Motor neuron (in vitro differentiated cells): ENCODE results near the gene PPARGC1A. TPM values are rescaled to one million over a fixed set of nuclear protein-coding genes. Genes with fewer than 3 reads are reported as not detected.
A peak's percentile ranks its signal among the peaks of the same experiment; 100 is the strongest.

Experiments used
- ATAC-seq, 8 experiments: fragments of 200-7000 bp; cut with Tn5 transposase; replicated peaks in 6 of 8; 2 replicates each; pipeline ENCODE4 v1.8.0; 2021; ENCODE audit warnings: mild to moderate bottlenecking in 8 of 8, moderate library complexity in 8 of 8
- H3K27ac ChIP-seq, 2 donors: fragments of 250-450 bp; sonication (Bioruptor Pico); 2 replicates each; pipeline ENCODE4 v1.9.0; 2021; ENCODE audit warnings: antibody characterized with exemption in 2 of 2, mild to moderate bottlenecking in 2 of 2, moderate library complexity in 1 of 2
- H3K4me1 ChIP-seq, 2 donors: fragments of 250-450 bp; sonication (Bioruptor Pico); replicated peaks in 1 of 2; 2 replicates each; pipeline ENCODE4 v1.6.1; 2021; ENCODE audit warnings: antibody characterized with exemption in 2 of 2, mild to moderate bottlenecking in 2 of 2, moderate library complexity in 1 of 2
- H3K4me3 ChIP-seq, 5 donors: fragments of 250-450 bp; sonication (Bioruptor Pico); 2 replicates each; pipeline ENCODE4 v1.9.0; 2021; ENCODE audit warnings: antibody characterized with exemption in 5 of 5, mild to moderate bottlenecking in 5 of 5, moderate library complexity in 4 of 5
- WGBS, 10 experiments: fragments of 450-650 bp; shearing (Covaris generic); methylation state at CpG; one replicate each; pipeline ENCODE4 v1.0.0; 2022; 5-methylcytosine and 5-hydroxymethylcytosine counted together
- in situ Hi-C, 9 experiments: fragments of 400-800 bp; cut with MboI; loops; one replicate each; pipeline ENCODE4 v1.15.0; 2021; ENCODE audit warnings: low sequenced_read_pairs in 9 of 9, low pct_unique_long_range_greater_than_20kb in 2 of 9; ENCODE audit not compliant: unreplicated experiment in 9 of 9
- total RNA-seq, 8 experiments: library from RNA; unstranded; fragments of 300-600 nt; gene quantifications; 2 replicates each; pipeline versions ENCODE4 v1.2.3 to v1.2.4, GENCODE V29; 2022

PPARGC1A gene
- total RNA-seq, 8 experiments from 2014 or later: 2.4 to 138 (median 8.7) TPM

DNA sequence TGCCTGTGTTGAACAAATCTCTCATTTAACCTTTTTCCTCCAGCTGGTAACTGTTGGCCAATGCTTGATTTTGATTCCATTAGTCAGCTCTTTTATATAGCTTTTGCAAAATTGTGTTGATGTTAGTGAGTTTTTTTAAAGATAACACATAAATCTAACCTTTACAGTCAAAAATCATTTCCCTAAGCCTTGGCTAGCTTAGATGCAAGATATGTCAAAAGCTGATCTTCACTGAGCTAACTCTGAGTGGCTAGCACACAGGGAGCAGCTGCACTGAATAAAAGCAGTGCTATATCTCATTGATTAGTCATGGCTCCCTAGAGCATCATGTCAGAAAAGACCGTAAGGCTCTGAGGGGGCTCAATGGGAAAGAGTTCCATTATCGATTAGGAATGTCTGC lies 78.7 kb downstream of the PPARGC1A start:
- Histone ChIP-seq H3K4me1 (peaks cover 9 to 17% of the 10 kb centered on the region in 2 donors), H3K27ac (no peak overlapping the region), H3K4me3 (no peak overlapping the region)
- in situ Hi-C loops: no loop called here
- ATAC-seq: peak in 5 of 8 experiments; percentile 35 to 71 (median 50)
- 23 to 100% (median 80%) methylated on average over 1 to 2 of the region's 2 CpGs; no CpG with 5 or more reads in 5 of the 10 experiments for WGBS, 10 experiments

GRCh38 chr4:23805450-23805851 lies 84.4 kb downstream of the PPARGC1A start:
- no peak overlapping the region for H3K27ac ChIP-seq
- no peak for ATAC-seq
- WGBS, 10 experiments: 27 to 100% (median 96%) methylated on average over 1 to 5 of the region's 5 CpGs; no CpG with 5 or more reads in 1 of the 10 experiments
- H3K4me1 ChIP-seq: no peaks in the 10 kb centered on the region
- H3K4me3 ChIP-seq: no peak overlapping the region
- in situ Hi-C loops: no loop called here

DNA sequence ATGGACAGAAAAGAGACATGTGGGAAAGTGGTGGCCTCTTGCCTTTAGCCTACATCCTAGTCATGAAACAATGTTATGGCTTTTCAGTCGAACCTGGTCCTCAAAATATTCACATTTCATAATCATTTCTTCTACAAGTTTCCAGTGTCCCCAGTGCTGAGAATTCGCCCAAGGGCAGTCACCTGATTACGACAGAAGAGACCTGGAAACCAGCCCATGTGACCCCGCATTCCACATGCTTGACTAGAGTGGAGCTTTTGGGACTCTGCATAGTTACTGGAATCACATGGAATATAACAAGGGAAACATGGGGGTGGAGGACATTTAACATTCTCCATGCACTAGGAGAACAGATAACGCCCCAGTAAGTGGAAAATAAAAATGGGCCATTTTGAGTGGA lies 100.1 kb downstream of the PPARGC1A start:
- Histone ChIP-seq H3K4me3 (no peak overlapping the region), H3K27ac (no peak overlapping the region), H3K4me1 (peaks cover 8 to 22% of the 10 kb centered on the region in 2 donors)
- in situ Hi-C loops: no loop called here
- ATAC-seq: peak in 3 of 8 experiments; percentile 59 to 95 (median 95)
- 8 to 100% (median 68%) methylated on average over 1 to 5 of the region's 5 CpGs; no CpG with 5 or more reads in 2 of the 10 experiments for WGBS, 10 experiments

DNA sequence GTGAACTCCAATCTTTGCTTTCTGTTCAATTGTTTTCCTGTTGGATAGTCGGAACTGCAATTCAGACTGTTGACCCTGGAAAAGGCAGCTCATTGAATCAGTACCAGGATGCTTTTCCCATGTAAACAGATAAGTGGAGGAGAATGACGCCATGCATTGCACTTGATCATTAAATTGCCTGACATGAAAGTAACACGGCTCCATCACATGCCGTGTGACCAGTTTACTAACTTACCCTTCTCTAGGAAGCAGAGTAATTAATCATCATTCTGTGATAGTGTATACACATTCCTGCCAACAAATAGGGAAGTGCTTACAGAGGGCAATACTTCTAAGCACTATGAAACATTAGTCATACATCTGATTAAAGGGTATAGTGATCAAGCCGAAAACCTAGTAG lies 101.4 kb downstream of the PPARGC1A start:
- in situ Hi-C loops: no loop called here

GRCh38 chr4:23788027-23788426 lies 101.8 kb downstream of the PPARGC1A start:
- in situ Hi-C loops: no loop called here
- Histone ChIP-seq H3K27ac (no peak overlapping the region), H3K4me1 (peaks cover 8 to 22% of the 10 kb centered on the region in 2 donors), H3K4me3 (no peak overlapping the region)
- ATAC-seq: no peak
- 0 to 100% (median 94%) methylated on average over 1 to 3 of the region's 3 CpGs; no CpG with 5 or more reads in 3 of the 10 experiments for WGBS, 10 experiments

More for the DNA sequence above, 101.4 kb downstream of the PPARGC1A start:
- Histone ChIP-seq H3K4me3 (no peak overlapping the region), H3K4me1 (peaks cover 8 to 22% of the 10 kb centered on the region in 2 donors), H3K27ac (no peak overlapping the region)
- peak in 4 of 8 experiments; percentile 37 to 52 (median 42) for ATAC-seq
- whole genome bisulfite sequencing, 10 experiments: 51 to 100% (median 82%) methylated on average over 1 to 5 of the region's 5 CpGs; no CpG with 5 or more reads in 2 of the 10 experiments

DNA sequence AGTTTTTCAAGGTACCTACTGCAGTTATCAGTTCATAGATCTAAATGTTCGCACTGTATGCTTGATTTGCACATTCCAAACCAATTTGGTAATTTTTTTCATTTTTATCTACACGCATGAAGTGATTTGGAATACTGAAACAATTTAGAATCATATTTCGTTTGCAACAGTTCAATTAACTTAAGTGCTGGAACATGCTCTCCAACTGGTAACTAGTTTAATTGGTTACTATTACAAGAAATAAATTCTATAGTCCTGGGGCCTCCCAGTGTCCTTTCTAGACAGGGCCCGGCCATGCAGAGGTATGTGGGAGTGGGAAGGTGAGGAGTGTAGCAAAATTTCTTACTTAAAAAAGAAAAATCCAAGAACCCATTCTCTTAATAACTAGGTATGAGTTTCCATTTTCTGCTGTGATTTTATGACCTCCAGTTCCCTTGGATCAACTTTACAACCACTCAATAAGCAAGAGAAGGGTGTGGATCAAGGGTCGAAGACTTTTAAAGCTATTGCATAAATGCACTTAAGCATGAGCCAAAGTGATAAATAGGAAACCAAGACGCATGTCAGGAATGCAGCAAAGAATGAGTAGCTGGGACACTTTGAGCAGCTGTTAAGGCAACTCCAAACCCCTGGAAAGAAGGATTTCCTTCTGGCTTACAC lies 106.9 kb downstream of the PPARGC1A start:
- peak in 2 of 8 experiments; percentile 29 for ATAC-seq
- no peak overlapping the region for H3K27ac ChIP-seq
- in situ Hi-C loops: no loop called here
- no peaks in the 10 kb centered on the region for H3K4me1 ChIP-seq
- H3K4me3 ChIP-seq: no peak overlapping the region
- WGBS, 10 experiments: 3 to 91% (median 66%) methylated on average over 2 to 6 of the region's 6 CpGs

DNA sequence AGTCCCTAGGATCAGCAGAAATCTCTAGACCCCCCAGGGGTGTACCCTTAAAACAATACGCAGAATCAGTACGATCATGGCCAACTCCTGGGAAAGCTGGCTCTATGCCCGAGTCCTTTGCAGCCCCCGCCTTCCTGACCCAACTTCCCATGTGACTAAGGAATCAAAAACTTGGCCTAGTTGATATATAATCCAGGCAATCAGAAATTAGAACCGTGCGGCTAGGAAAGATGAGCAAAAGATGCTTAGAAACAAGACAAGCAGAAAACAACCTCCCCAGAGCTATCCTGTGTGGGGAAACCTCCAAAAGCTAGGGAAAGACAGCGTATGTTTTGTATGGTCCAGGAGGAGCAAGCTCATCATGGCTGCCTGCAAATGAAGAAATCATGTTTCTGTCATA lies 110.0 kb downstream of the PPARGC1A start:
- Histone ChIP-seq H3K27ac (no peak overlapping the region), H3K4me1 (peaks cover 5 to 7% of the 10 kb centered on the region in 2 donors), H3K4me3 (no peak overlapping the region)
- ATAC-seq: no peak
- 25 to 100% (median 87%) methylated on average over 1 to 7 of the region's 7 CpGs; no CpG with 5 or more reads in 2 of the 10 experiments for WGBS, 10 experiments
- in situ Hi-C loops: no loop called here

DNA sequence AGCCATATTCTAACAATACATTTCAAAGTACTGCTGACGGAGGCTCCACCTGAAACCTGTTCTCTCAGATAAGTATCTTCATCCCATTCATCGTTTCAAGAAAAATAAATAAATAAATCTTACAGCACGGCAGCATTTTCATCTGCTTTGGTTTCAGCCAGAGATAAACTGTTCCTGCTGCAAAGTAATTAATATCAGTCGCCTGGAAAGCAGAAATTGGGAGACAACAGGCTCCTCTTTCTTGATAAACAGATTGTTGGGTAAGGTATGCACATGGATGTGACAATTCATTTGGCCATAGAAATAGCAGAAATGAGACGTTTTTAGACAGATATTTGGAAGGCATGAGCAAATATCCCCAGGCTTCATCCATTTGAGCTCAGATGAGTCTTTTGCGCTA lies 110.4 kb downstream of the PPARGC1A start:
- Histone ChIP-seq H3K27ac (no peak overlapping the region), H3K4me3 (no peak overlapping the region), H3K4me1 (peaks cover 7 to 9% of the 10 kb centered on the region in 2 donors)
- ATAC-seq: no peak
- in situ Hi-C loops: no loop called here
- 19 to 95% (median 79%) methylated on average over 3 to 6 of the region's 6 CpGs; no CpG with 5 or more reads in 3 of the 10 experiments for WGBS, 10 experiments

DNA sequence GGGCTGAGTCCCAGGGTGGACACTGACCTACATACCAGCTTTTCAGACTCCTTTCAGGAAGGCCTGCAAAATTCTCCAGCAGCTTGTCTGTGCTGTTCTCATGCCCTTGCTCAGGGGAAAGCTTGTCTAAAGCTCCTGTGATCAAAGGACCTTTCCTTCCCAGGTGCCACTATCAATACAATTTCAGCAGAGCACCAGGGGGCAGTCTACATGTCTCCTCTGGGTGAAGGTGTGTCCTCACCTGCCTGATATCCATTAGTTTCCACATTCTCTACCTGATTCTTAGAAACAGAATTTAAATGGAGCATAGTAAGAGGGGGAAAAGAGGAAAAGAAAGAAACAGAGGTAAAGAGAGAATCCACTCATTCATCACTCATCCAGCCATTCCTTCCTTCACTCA lies 114.2 kb downstream of the PPARGC1A start:
- no peak overlapping the region for H3K27ac ChIP-seq
- peaks cover 13 to 16% of the 10 kb centered on the region in 2 donors for H3K4me1 ChIP-seq
- no peak overlapping the region for H3K4me3 ChIP-seq
- no peak for ATAC-seq
- in situ Hi-C loops: no loop called here

- Histone ChIP-seq H3K4me1 (peaks cover 13 to 16% of the 10 kb centered on the region in 2 donors), H3K27ac (no peak overlapping the region), H3K4me3 (no peak overlapping the region)
- in situ Hi-C loops: no loop called here
- 20 to 75% (median 50%) methylated on average over 1 to 5 of the region's 5 CpGs; no CpG with 5 or more reads in 2 of the 10 experiments for WGBS, 10 experiments
- ATAC-seq: peak in 7 of 8 experiments; percentile 41 to 83 (median 69)
Observed at GRCh38 chr4:23774909-23775308, 114.9 kb downstream of the PPARGC1A start.

DNA sequence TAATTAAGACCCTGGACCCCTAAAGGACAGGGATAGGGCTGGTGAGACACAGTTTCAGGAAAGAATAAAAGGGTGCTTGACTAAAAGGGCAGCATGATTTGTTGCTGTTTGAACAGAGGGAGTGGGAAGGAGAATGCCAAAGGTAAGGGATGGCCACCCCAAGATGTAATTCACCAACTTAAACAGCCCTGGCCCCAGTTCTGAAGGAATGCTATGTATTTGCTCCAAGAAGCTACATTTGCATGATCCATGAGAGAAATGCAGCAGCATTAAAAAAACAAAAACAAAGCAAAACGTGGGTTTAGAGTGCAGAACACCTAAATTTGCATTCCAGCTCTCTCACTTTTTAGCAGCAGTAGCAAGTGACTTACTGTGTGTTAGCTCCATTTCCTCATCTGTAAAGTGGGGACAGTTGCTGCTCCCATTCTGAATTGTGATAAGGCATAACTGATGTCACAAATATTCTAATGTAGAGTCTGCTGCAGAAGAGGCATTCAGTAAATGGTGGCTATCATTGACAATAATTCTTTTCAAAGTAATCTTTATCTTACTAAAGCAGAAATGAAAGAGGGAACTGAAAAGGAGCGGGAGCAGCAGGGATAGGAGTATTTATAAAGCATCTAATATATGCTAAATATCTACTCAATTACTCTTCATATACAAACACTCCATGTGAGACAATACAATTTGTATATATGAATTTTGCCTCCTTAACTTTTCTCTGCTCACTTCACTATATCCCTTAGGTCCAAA lies 115.8 kb downstream of the PPARGC1A start:
- peak in 3 of 8 experiments; percentile 13 to 52 (median 43) for ATAC-seq
- no peak overlapping the region for H3K4me3 ChIP-seq
- in situ Hi-C loops: no loop called here
- WGBS, 10 experiments: 0 to 100% (median 52%) methylated on average over 1 to 2 of the region's 2 CpGs
- no peak overlapping the region for H3K27ac ChIP-seq
- H3K4me1 ChIP-seq: peaks cover 13 to 16% of the 10 kb centered on the region in 2 donors

DNA sequence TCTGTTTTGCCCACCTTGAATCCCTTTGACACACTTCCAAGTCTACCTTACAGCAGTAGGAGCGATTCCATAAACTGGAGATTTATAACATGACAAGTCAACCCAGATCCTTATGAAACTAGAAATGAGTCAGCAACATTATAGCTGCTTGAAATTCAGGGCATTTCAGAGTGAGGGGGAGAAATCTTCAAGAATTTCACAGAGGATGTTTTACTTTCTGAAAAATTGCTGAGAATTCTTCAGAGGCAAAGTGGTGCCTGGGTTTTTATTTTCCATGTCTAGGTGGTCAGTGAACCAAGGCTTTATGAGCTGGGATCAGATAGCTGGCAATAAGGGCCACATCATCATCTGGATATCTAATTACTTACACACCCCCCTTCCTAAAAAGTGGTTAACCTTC lies 119.8 kb downstream of the PPARGC1A start:
- 13 to 100% (median 60%) methylated on average over 1 of the region's 1 CpG; no CpG with 5 or more reads in 4 of the 10 experiments for WGBS, 10 experiments
- Histone ChIP-seq H3K27ac (no peak overlapping the region), H3K4me3 (no peak overlapping the region), H3K4me1 (peaks cover 10% of the 10 kb centered on the region in 2 donors)
- in situ Hi-C loops: no loop called here
- peak in 2 of 8 experiments; percentile 43 to 49 for ATAC-seq

DNA sequence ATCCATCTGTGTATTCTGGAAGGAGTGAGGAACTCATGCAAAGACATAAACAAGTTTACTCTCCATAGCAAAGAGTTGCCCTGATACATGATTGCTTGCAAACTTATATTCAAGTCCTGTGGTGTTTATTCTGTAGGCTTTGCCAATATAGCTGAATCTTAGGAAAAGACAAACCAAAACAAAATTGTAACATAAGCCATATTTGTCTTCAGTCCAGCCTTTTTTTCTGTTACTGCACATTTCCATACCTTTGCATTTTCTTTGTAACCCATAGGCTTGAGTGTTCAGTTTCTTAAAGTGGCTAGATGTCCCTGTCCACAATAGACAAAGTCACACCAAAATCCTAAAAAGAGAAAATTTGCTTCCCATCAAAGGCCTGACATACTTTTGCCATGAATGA lies 120.4 kb downstream of the PPARGC1A start:
- H3K4me3 ChIP-seq: no peak overlapping the region
- H3K4me1 ChIP-seq: peaks cover 6 to 7% of the 10 kb centered on the region in 2 donors
- no peak overlapping the region for H3K27ac ChIP-seq
- in situ Hi-C loops: no loop called here
- no peak for ATAC-seq
